Measurements from ENCODE around the gene RYR2. TPM values are rescaled to one million over a fixed set of nuclear protein-coding genes. Genes with fewer than 3 reads are reported as not detected.

Gene RYR2
- total and polyA plus RNA-seq, 9 of the 15 experiments (the other 6 are each of a cell fraction or from before 2014, with no cell fraction given), result 0.03 to 0.42 (median 0.14) TPM

DNA sequence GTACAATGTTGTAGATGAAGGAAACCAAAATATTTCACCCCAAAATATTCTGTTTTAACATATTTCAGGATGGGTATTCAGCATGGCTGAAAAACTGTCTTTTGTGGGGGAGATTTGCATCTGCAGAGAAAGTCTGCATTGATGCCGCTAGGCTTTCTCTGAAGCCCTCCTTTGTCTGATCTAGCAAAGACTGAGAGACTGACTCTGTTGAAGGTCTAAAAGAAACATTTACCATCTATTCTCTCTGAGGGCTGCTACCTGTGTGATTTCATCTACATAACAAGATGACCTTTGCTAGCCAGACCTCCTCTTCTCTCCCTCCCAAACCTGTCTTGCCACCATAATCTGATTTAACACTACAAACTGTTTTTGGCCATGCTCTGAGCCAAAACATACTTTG lies 25.4 kb upstream of the RYR2 start:
- peaks cover 0 to 2% of the 10 kb centered on the region in 2 experiments; a peak in 1 of 5 replicates for H3K27me3 ChIP-seq (ENCODE audit: control insufficient read depth in 2 of 2, insufficient read depth in 2 of 2, low read length in 2 of 2)
- in situ Hi-C loops (cut with MboI) (no loop called here), intact Hi-C loops (cut with micrococcal nuclease) (no loop called here)
- no peaks in the 10 kb centered on the region for H3K79me2 ChIP-seq (ENCODE audit: control insufficient read depth, insufficient read depth, low read length)
- no peak overlapping the region for H3K9ac ChIP-seq (ENCODE audit: insufficient read depth in 1 of 2, low read depth in 2 of 2, low read length in 2 of 2)
- DNase-seq (ENCODE audit: extremely low read depth in 1 of 4, low spot score in 3 of 4) (no peak), ATAC-seq (no peak), FAIRE-seq (no peak)
- no peak overlapping the region for H3K27ac ChIP-seq (ENCODE audit: extremely low read depth, low read depth, low read length)
- WGBS (ENCODE audit: insufficient coverage, low coverage, missing lambda C conversion rate), result 5% methylated on average over 1 of the region's 1 CpG
- ChIA-PET POLR2A (interaction anchor here (0.6 kb wide), 1 partner anchor 91 kb away, joined by 5 read pairs; no protein-coding TSS in a partner anchor), CTCF (ENCODE audit: low intra/inter-chr PET ratio) (no interaction called here)
- no peaks in the 10 kb centered on the region for H3K9me3 ChIP-seq (replicated peaks; ENCODE audit: control insufficient read depth, insufficient read depth, low read depth, low read length)
- BruUV-seq (replicated peaks), result no TSS peak
- H3K36me3 ChIP-seq (ENCODE audit: control insufficient read depth, insufficient read depth, low read length), result no peaks in the 10 kb centered on the region
- no peak overlapping the region for H3K4me3 ChIP-seq
- no peak overlapping the region for H2AFZ ChIP-seq (ENCODE audit: low read depth, low read length)
- H3K9me1 ChIP-seq (ENCODE audit: control insufficient read depth, insufficient read depth, low read length), result no peaks in the 10 kb centered on the region
- H4K20me1 ChIP-seq (replicated peaks; ENCODE audit: control insufficient read depth, insufficient read depth, low read length), result no peaks in the 10 kb centered on the region
- peaks cover 4 to 11% of the 10 kb centered on the region in 2 experiments; a peak in 3 of 5 replicates for H3K4me1 ChIP-seq (replicated peaks in 1 of 2; ENCODE audit: control insufficient read depth in 2 of 2, insufficient read depth in 2 of 2, low read length in 2 of 2)
- no peak overlapping the region for H3K4me2 ChIP-seq (ENCODE audit: insufficient read depth, low read length)
- no peak for TF ChIP-seq ZNF398 (CRISPR knock-in tag; IDR thresholded peaks at IDR 0.05)

DNA sequence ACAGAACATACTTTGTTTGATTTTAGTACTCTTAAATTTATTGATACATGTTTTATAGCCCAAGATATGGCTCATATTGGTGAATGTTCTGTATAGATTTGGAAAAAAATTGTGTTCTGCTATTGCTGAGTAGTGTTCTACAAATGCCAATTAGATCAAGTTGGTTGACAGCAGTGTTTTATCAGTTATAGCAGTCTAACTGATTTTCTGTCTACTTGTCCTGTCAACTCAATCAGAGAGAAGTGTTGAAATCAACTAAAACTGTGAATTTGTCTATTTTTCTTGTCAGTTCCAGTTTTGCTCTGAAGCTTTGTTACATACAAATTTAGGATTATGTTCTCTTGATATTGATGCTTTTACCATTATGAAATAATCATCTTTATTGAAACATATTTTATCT lies 23.1 kb upstream of the RYR2 start:
- DNase-seq (ENCODE audit: extremely low read depth in 1 of 4, low spot score in 3 of 4), result no peak
- POLR2A ChIA-PET, result no interaction called here
- Histone ChIP-seq H4K20me1 (replicated peaks; ENCODE audit: control insufficient read depth, insufficient read depth, low read length) (no peaks in the 10 kb centered on the region), H3K9me1 (ENCODE audit: control insufficient read depth, insufficient read depth, low read length) (no peaks in the 10 kb centered on the region), H3K36me3 (ENCODE audit: control insufficient read depth, insufficient read depth, low read length) (no peaks in the 10 kb centered on the region), H3K4me2 (ENCODE audit: insufficient read depth, low read length) (no peak overlapping the region), H3K4me3 (no peak overlapping the region), H3K79me2 (ENCODE audit: control insufficient read depth, insufficient read depth, low read length) (no peaks in the 10 kb centered on the region), H2AFZ (ENCODE audit: low read depth, low read length) (no peak overlapping the region), H3K4me1 (replicated peaks in 1 of 2; ENCODE audit: control insufficient read depth in 2 of 2, insufficient read depth in 2 of 2, low read length in 2 of 2) (no peaks in the 10 kb centered on the region), H3K27me3 (ENCODE audit: control insufficient read depth in 2 of 2, insufficient read depth in 2 of 2, low read length in 2 of 2) (peaks cover 0 to 2% of the 10 kb centered on the region in 2 experiments; a peak in 1 of 5 replicates), H3K9ac (ENCODE audit: insufficient read depth in 1 of 2, low read depth in 2 of 2, low read length in 2 of 2) (no peak overlapping the region), H3K9me3 (replicated peaks; ENCODE audit: control insufficient read depth, insufficient read depth, low read depth, low read length) (no peaks in the 10 kb centered on the region), H3K27ac (ENCODE audit: extremely low read depth, low read depth, low read length) (no peak overlapping the region)
- FAIRE-seq, result no peak
- BruUV-seq (replicated peaks), result no TSS peak
- no peak for ATAC-seq
- intact Hi-C loops (cut with micrococcal nuclease) (no loop called here), in situ Hi-C loops (cut with MboI) (no loop called here)
- CTCF ChIA-PET (ENCODE audit: low intra/inter-chr PET ratio), result no interaction called here
- TF ChIP-seq, protein P1, sequence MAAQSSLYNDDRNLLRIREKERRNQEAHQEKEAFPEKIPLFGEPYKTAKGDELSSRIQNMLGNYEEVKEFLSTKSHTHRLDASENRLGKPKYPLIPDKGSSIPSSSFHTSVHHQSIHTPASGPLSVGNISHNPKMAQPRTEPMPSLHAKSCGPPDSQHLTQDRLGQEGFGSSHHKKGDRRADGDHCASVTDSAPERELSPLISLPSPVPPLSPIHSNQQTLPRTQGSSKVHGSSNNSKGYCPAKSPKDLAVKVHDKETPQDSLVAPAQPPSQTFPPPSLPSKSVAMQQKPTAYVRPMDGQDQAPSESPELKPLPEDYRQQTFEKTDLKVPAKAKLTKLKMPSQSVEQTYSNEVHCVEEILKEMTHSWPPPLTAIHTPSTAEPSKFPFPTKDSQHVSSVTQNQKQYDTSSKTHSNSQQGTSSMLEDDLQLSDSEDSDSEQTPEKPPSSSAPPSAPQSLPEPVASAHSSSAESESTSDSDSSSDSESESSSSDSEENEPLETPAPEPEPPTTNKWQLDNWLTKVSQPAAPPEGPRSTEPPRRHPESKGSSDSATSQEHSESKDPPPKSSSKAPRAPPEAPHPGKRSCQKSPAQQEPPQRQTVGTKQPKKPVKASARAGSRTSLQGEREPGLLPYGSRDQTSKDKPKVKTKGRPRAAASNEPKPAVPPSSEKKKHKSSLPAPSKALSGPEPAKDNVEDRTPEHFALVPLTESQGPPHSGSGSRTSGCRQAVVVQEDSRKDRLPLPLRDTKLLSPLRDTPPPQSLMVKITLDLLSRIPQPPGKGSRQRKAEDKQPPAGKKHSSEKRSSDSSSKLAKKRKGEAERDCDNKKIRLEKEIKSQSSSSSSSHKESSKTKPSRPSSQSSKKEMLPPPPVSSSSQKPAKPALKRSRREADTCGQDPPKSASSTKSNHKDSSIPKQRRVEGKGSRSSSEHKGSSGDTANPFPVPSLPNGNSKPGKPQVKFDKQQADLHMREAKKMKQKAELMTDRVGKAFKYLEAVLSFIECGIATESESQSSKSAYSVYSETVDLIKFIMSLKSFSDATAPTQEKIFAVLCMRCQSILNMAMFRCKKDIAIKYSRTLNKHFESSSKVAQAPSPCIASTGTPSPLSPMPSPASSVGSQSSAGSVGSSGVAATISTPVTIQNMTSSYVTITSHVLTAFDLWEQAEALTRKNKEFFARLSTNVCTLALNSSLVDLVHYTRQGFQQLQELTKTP (IDR thresholded peaks at IDR 0.05; ENCODE audit: low read depth in 1 of 2, partially characterized antibody in 2 of 2), result no peak
- TF ChIP-seq IRF1 (CRISPR knock-in tag; IDR thresholded peaks at IDR 0.05; ENCODE audit: borderline replicate concordance) (no peak), MAX (CRISPR knock-in tag; IDR thresholded peaks at IDR 0.05) (no peak), ZNF384 (IDR thresholded peaks at IDR 0.05; ENCODE audit: low read depth, low read length) (no peak), ZNF175 (CRISPR knock-in tag; IDR thresholded peaks at IDR 0.05; ENCODE audit: low read depth) (no peak), SMARCE1 (IDR thresholded peaks at IDR 0.05) (no peak), TEAD4 (IDR thresholded peaks at IDR 0.05; ENCODE audit: low read length) (no peak), TEAD4 (CRISPR knock-in tag; IDR thresholded peaks at IDR 0.05; ENCODE audit: borderline replicate concordance) (no peak)
